ENCODE results near the gene CAND1. TPM values are rescaled to one million over a fixed set of nuclear protein-coding genes. Genes with fewer than 3 reads are reported as not detected.

The CAND1 gene
- total RNA-seq, 1 experiment from 2014 or later: 155 TPM

- Histone ChIP-seq H3K9me3 (ENCODE audit: control insufficient read depth in 1 of 2, insufficient read depth in 1 of 2, low read depth in 1 of 2, low read length in 2 of 2) (no peaks in the 10 kb centered on the region), H2AFZ (ENCODE audit: low read depth, low read length, poor library complexity, severe bottlenecking) (no peak overlapping the region), H3K4me1 (ENCODE audit: control insufficient read depth in 1 of 2, insufficient read depth in 2 of 2, low read length in 2 of 2) (no peaks in the 10 kb centered on the region), H3K4me2 (ENCODE audit: low read length) (no peak overlapping the region), H3K4me3 (replicated peaks in 1 of 2; ENCODE audit: low read depth in 1 of 2, low read length in 2 of 2) (no peak overlapping the region), H3K27ac (ENCODE audit: low read depth, low read length) (no peak overlapping the region), H4K20me1 (ENCODE audit: insufficient read depth) (no peaks in the 10 kb centered on the region), H3K27me3 (ENCODE audit: insufficient read depth, low read length) (no peaks in the 10 kb centered on the region), H3K9me2 (ENCODE audit: insufficient read depth) (no peaks in the 10 kb centered on the region), H3K36me3 (ENCODE audit: control insufficient read depth in 1 of 2, insufficient read depth in 2 of 2, low read length in 2 of 2) (no peaks in the 10 kb centered on the region), H3K79me2 (ENCODE audit: insufficient read depth, low read length) (no peaks in the 10 kb centered on the region), H3K9ac (ENCODE audit: low read length) (no peak overlapping the region)
- ChIA-PET POLR2A (no interaction called here), RAD21 (ENCODE audit: low non-redundant PET in 1 of 2, low total read pairs in 2 of 2, uncharacterized antibody in 2 of 2, unreplicated experiment in 2 of 2) (no interaction called here), CTCF (no interaction called here)
- DNase-seq (ENCODE audit: low read depth, low spot score) (no peak), ATAC-seq (no peak)
- intact Hi-C loops (cut with micrococcal nuclease): no loop called here
- TF ChIP-seq EZH2 (IDR thresholded peaks at IDR 0.05) (no peak), SIN3A (IDR thresholded peaks at IDR 0.05; ENCODE audit: low read depth) (no peak), TCF7L2 (IDR thresholded peaks at IDR 0.05; ENCODE audit: borderline replicate concordance, extremely low read depth, insufficient read depth, insufficient read length) (no peak), ZNF274 (IDR thresholded peaks at IDR 0.05; ENCODE audit: low read depth, low read length) (no peak), FOSL1 (IDR thresholded peaks at IDR 0.05; ENCODE audit: low read depth) (no peak), POLR2A (IDR thresholded peaks at IDR 0.05; ENCODE audit: borderline replicate concordance, extremely low read depth, insufficient read depth, insufficient read length) (no peak), SP1 (IDR thresholded peaks at IDR 0.05; ENCODE audit: low read depth) (no peak), POLR2AphosphoS5 (IDR thresholded peaks at IDR 0.05; ENCODE audit: low read depth, low read length) (no peak)
- TF ChIP-seq, protein P1, sequence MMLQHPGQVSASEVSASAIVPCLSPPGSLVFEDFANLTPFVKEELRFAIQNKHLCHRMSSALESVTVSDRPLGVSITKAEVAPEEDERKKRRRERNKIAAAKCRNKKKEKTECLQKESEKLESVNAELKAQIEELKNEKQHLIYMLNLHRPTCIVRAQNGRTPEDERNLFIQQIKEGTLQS (IDR thresholded peaks at IDR 0.05): no peak
- no TSS peak for BruUV-seq (replicated peaks)
Observed at GRCh38 chr12:67331123-67331522, 62.0 kb downstream of the CAND1 start.

DNA sequence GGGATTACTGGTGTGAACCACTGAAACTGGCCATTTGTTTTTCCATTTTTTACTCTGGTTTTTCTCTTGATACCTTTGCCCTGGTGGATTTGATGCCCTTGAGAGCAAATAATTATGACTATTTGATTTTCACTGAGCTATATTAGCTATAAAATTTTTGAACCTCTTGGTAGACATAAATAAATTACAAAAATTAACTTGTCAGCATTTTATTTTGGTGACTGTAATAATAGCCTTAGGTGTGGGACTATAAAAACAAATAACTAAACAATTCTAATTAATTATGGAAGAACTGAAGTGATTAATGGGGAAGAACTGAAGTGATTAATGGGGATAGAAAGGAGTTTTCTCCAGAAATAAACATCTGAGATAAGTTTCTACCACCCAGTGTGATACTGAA, 62.7 kb downstream of the CAND1 start:
- Histone ChIP-seq H3K27ac (ENCODE audit: low read depth, low read length) (no peak overlapping the region), H3K9me3 (ENCODE audit: control insufficient read depth in 1 of 2, insufficient read depth in 1 of 2, low read depth in 1 of 2, low read length in 2 of 2) (no peaks in the 10 kb centered on the region), H3K9ac (ENCODE audit: low read length) (no peak overlapping the region), H3K4me2 (ENCODE audit: low read length) (no peak overlapping the region), H3K36me3 (ENCODE audit: control insufficient read depth in 1 of 2, insufficient read depth in 2 of 2, low read length in 2 of 2) (no peaks in the 10 kb centered on the region), H4K20me1 (ENCODE audit: insufficient read depth) (no peaks in the 10 kb centered on the region), H2AFZ (ENCODE audit: low read depth, low read length, poor library complexity, severe bottlenecking) (no peak overlapping the region), H3K79me2 (ENCODE audit: insufficient read depth, low read length) (no peaks in the 10 kb centered on the region), H3K4me3 (replicated peaks in 1 of 2; ENCODE audit: low read depth in 1 of 2, low read length in 2 of 2) (no peak overlapping the region), H3K4me1 (ENCODE audit: control insufficient read depth in 1 of 2, insufficient read depth in 2 of 2, low read length in 2 of 2) (no peaks in the 10 kb centered on the region), H3K27me3 (ENCODE audit: insufficient read depth, low read length) (no peaks in the 10 kb centered on the region), H3K9me2 (ENCODE audit: insufficient read depth) (no peaks in the 10 kb centered on the region)
- TF ChIP-seq ZNF274 (IDR thresholded peaks at IDR 0.05; ENCODE audit: low read depth, low read length) (no peak), EGR1 (IDR thresholded peaks at IDR 0.05; ENCODE audit: low read depth) (no peak), ELF1 (IDR thresholded peaks at IDR 0.05; ENCODE audit: borderline replicate concordance, low read depth) (no peak), POLR2AphosphoS5 (IDR thresholded peaks at IDR 0.05; ENCODE audit: low read depth, low read length) (no peak), SP1 (IDR thresholded peaks at IDR 0.05; ENCODE audit: low read depth) (no peak), RAD21 (IDR thresholded peaks at IDR 0.05; ENCODE audit: low read depth) (no peak), SIN3A (IDR thresholded peaks at IDR 0.05; ENCODE audit: low read depth) (no peak), CBX3 (IDR thresholded peaks at IDR 0.05; ENCODE audit: low read depth) (no peak), REST (IDR thresholded peaks at IDR 0.05; ENCODE audit: low read depth) (no peak)
- TF ChIP-seq, protein P1 (IDR thresholded peaks at IDR 0.05): no peak
- ChIA-PET CTCF (no interaction called here), RAD21 (ENCODE audit: low non-redundant PET in 1 of 2, low total read pairs in 2 of 2, uncharacterized antibody in 2 of 2, unreplicated experiment in 2 of 2) (no interaction called here), POLR2A (no interaction called here)
- intact Hi-C loops (cut with micrococcal nuclease): no loop called here
- BruUV-seq (replicated peaks): no TSS peak
- DNase-seq (ENCODE audit: low read depth, low spot score) (no peak), ATAC-seq (no peak)
